Breast epithelium (tissue), 3 donors: ENCODE data around the gene ZNF423.

Source experiments
- POLR2AphosphoS5 ChIP-seq, 3 donors: sonication (generic); formaldehyde crosslinking; IDR thresholded peaks; one replicate each; pipeline ENCODE4 v1.6.1; 2017; ENCODE audit warnings: antibody characterized with exemption in 3 of 3
- TF ChIP-seq, protein P1 (sequence below), 3 donors: fragments of 450-650 bp; IDR thresholded peaks; one replicate each; pipeline ENCODE4 v1.5.1; 2016 to 2017; ENCODE audit warnings: antibody characterized with exemption in 3 of 3, mild to moderate bottlenecking in 3 of 3, moderate library complexity in 3 of 3

DNA sequence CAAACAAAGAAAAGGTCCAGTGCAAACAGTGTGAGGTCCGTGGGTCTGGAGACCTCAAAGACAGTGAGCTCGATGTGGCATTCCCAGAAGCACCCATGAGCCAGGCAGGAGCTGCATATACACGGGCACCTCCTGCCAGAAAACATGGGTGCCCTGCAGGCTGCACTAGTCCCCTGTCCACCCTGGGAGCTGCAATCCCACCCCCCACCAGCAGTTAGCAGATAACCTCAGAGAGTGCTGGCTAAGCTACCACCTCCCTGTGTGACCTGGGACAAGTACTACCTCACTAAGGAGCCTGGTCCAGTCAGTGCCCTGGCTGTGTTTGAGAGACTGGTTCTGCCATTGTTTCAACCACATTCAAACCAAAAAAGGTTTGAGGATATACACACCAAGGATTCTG is 135.7 kb downstream of the ZNF423 start:
- TF ChIP-seq, protein P1, sequence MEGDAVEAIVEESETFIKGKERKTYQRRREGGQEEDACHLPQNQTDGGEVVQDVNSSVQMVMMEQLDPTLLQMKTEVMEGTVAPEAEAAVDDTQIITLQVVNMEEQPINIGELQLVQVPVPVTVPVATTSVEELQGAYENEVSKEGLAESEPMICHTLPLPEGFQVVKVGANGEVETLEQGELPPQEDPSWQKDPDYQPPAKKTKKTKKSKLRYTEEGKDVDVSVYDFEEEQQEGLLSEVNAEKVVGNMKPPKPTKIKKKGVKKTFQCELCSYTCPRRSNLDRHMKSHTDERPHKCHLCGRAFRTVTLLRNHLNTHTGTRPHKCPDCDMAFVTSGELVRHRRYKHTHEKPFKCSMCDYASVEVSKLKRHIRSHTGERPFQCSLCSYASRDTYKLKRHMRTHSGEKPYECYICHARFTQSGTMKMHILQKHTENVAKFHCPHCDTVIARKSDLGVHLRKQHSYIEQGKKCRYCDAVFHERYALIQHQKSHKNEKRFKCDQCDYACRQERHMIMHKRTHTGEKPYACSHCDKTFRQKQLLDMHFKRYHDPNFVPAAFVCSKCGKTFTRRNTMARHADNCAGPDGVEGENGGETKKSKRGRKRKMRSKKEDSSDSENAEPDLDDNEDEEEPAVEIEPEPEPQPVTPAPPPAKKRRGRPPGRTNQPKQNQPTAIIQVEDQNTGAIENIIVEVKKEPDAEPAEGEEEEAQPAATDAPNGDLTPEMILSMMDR (IDR thresholded peaks at IDR 0.05), result no peak
- TF ChIP-seq POLR2AphosphoS5 (IDR thresholded peaks at IDR 0.05), result no peak
